ENCODE results near the gene ST3GAL3. TPM values are rescaled to one million over a fixed set of nuclear protein-coding genes. Genes with fewer than 3 reads are reported as not detected.
A peak's percentile ranks its signal among the peaks of the same experiment; 100 is the strongest.

ST3GAL3 gene
- total and polyA plus RNA-seq, 7 donors, result 22.2 to 53.2 (median 44.5) TPM

GRCh38 chr1:43861988-43862735 lies 154.8 kb downstream of the ST3GAL3 start:
- intact Hi-C loops (cut with DNase I), result loop anchor here in 1 of 2 donors (10.0 kb wide), 1 partner anchor 97 kb away; no protein-coding TSS in a partner anchor
- Histone ChIP-seq H3K27me3 (ENCODE audit: insufficient read depth in 3 of 3, low read length in 2 of 3) (no peaks in the 10 kb centered on the region), H3K4me1 (peaks cover 67% of the 10 kb centered on the region), H3K36me3 (ENCODE audit: insufficient read depth in 1 of 2, low read depth in 1 of 2) (no peaks in the 10 kb centered on the region), H3K27ac (peak overlapping the region; percentile 56), H3K9me3 (no peaks in the 10 kb centered on the region), H3K4me3 (no peak overlapping the region)
- ATAC-seq (peak; percentile 49 to 65 (median 58)), DNase-seq (no peak)
- WGBS, 3 donors, result 44 to 63% (median 56%) methylated on average over 7 of the region's 7 CpGs
- TF ChIP-seq CTCF (IDR thresholded peaks at IDR 0.05), result no peak

GRCh38 chr1:43864111-43865045 lies 157.0 kb downstream of the ST3GAL3 start:
- peak overlapping the region; percentile 76 for H3K27ac ChIP-seq
- no peak for TF ChIP-seq CTCF (IDR thresholded peaks at IDR 0.05)
- no peaks in the 10 kb centered on the region for H3K9me3 ChIP-seq
- no peaks in the 10 kb centered on the region for H3K27me3 ChIP-seq (ENCODE audit: insufficient read depth in 3 of 3, low read length in 2 of 3)
- DNase-seq (no peak), ATAC-seq (peak; percentile 58 to 82 (median 74))
- H3K4me3 ChIP-seq, result no peak overlapping the region
- no peaks in the 10 kb centered on the region for H3K36me3 ChIP-seq (ENCODE audit: insufficient read depth in 1 of 2, low read depth in 1 of 2)
- intact Hi-C loops (cut with DNase I), result loop anchor here in 1 of 2 donors (10.0 kb wide), 1 partner anchor 100 kb away; no protein-coding TSS in a partner anchor
- peaks cover 76% of the 10 kb centered on the region for H3K4me1 ChIP-seq
- 51 to 68% (median 53%) methylated on average over 7 of the region's 7 CpGs for WGBS, 3 donors

GRCh38 chr1:43866201-43866600 lies 158.9 kb downstream of the ST3GAL3 start:
- Histone ChIP-seq H3K4me1 (peaks cover 90% of the 10 kb centered on the region), H3K4me3 (no peak overlapping the region), H3K36me3 (ENCODE audit: insufficient read depth in 1 of 2, low read depth in 1 of 2) (no peaks in the 10 kb centered on the region), H3K27ac (peak overlapping the region; percentile 9), H3K9me3 (no peaks in the 10 kb centered on the region), H3K27me3 (ENCODE audit: insufficient read depth in 3 of 3, low read length in 2 of 3) (no peaks in the 10 kb centered on the region)
- intact Hi-C loops (cut with DNase I), result loop anchor here in 1 of 2 donors (10.0 kb wide), 1 partner anchor 101 kb away; no protein-coding TSS in a partner anchor
- no peak for DNase-seq
- no peak for TF ChIP-seq CTCF (IDR thresholded peaks at IDR 0.05)
- no peak for ATAC-seq
- 37 to 62% (median 49%) methylated on average over 2 of the region's 2 CpGs for WGBS, 3 donors

GRCh38 chr1:43867976-43868740 lies 160.8 kb downstream of the ST3GAL3 start:
- DNase-seq (no peak), ATAC-seq (peak in 1 of 4 donors; percentile 7)
- Histone ChIP-seq H3K4me1 (peaks cover 73% of the 10 kb centered on the region), H3K4me3 (no peak overlapping the region), H3K27me3 (ENCODE audit: insufficient read depth in 3 of 3, low read length in 2 of 3) (no peaks in the 10 kb centered on the region), H3K27ac (peak overlapping the region; percentile 61), H3K36me3 (ENCODE audit: insufficient read depth in 1 of 2, low read depth in 1 of 2) (no peaks in the 10 kb centered on the region), H3K9me3 (no peaks in the 10 kb centered on the region)
- 20 to 37% (median 20%) methylated on average over 2 of the region's 2 CpGs for WGBS, 3 donors
- intact Hi-C loops (cut with DNase I), result loop anchor here in 1 of 2 donors (10.0 kb wide), 1 partner anchor 103 kb away; no protein-coding TSS in a partner anchor
- no peak for TF ChIP-seq CTCF (IDR thresholded peaks at IDR 0.05)

Measured in psoas muscle (tissue), 8 donors.